ENCODE data around the gene PAK4. TPM values are rescaled to one million over a fixed set of nuclear protein-coding genes. Genes with fewer than 3 reads are reported as not detected.

The PAK4 gene
- total RNA-seq, 1 donor from 2014 or later, result 48.8 TPM

- TF ChIP-seq, protein P1, sequence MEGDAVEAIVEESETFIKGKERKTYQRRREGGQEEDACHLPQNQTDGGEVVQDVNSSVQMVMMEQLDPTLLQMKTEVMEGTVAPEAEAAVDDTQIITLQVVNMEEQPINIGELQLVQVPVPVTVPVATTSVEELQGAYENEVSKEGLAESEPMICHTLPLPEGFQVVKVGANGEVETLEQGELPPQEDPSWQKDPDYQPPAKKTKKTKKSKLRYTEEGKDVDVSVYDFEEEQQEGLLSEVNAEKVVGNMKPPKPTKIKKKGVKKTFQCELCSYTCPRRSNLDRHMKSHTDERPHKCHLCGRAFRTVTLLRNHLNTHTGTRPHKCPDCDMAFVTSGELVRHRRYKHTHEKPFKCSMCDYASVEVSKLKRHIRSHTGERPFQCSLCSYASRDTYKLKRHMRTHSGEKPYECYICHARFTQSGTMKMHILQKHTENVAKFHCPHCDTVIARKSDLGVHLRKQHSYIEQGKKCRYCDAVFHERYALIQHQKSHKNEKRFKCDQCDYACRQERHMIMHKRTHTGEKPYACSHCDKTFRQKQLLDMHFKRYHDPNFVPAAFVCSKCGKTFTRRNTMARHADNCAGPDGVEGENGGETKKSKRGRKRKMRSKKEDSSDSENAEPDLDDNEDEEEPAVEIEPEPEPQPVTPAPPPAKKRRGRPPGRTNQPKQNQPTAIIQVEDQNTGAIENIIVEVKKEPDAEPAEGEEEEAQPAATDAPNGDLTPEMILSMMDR (IDR thresholded peaks at IDR 0.05; ENCODE audit: unreplicated experiment), result no peak
- Mint-ChIP-seq H3K27me3 (ENCODE audit: unreplicated experiment) (no peaks in the 10 kb centered on the region), H3K4me3 (ENCODE audit: unreplicated experiment) (no peak overlapping the region), H3K36me3 (ENCODE audit: low read depth, unreplicated experiment) (peaks cover 6% of the 10 kb centered on the region), H3K27ac (ENCODE audit: unreplicated experiment) (no peak overlapping the region), H3K4me1 (ENCODE audit: unreplicated experiment) (no peaks in the 10 kb centered on the region), H3K9me3 (ENCODE audit: unreplicated experiment) (no peaks in the 10 kb centered on the region)
- no peak for DNase-seq (ENCODE audit: low spot score)
Measured at GRCh38 chr19:39119830-39120229, 5.8 kb upstream of the PAK4 start.

- Mint-ChIP-seq H3K27me3 (ENCODE audit: unreplicated experiment) (peaks cover 6% of the 10 kb centered on the region), H3K9me3 (ENCODE audit: unreplicated experiment) (no peaks in the 10 kb centered on the region), H3K4me1 (ENCODE audit: unreplicated experiment) (peaks cover 14% of the 10 kb centered on the region), H3K36me3 (ENCODE audit: low read depth, unreplicated experiment) (peaks cover 6% of the 10 kb centered on the region), H3K4me3 (ENCODE audit: unreplicated experiment) (no peak overlapping the region), H3K27ac (ENCODE audit: unreplicated experiment) (no peak overlapping the region)
- TF ChIP-seq, protein P1 (IDR thresholded peaks at IDR 0.05; ENCODE audit: unreplicated experiment), result no peak
- DNase-seq (ENCODE audit: low spot score), result no peak
Measured at GRCh38 chr19:39122934-39123731, 2.5 kb upstream of the PAK4 start.

GRCh38 chr19:39124136-39124764 is 1.3 kb upstream of the PAK4 start:
- no peaks in the 10 kb centered on the region for H3K9me3 Mint-ChIP-seq (ENCODE audit: unreplicated experiment)
- TF ChIP-seq, protein P1 (IDR thresholded peaks at IDR 0.05; ENCODE audit: unreplicated experiment), result no peak
- H3K4me1 Mint-ChIP-seq (ENCODE audit: unreplicated experiment), result peaks cover 14% of the 10 kb centered on the region
- peak overlapping the region; percentile 20 for H3K27ac Mint-ChIP-seq (ENCODE audit: unreplicated experiment)
- DNase-seq (ENCODE audit: low spot score), result no peak
- H3K4me3 Mint-ChIP-seq (ENCODE audit: unreplicated experiment), result peak overlapping the region; percentile 47
- H3K27me3 Mint-ChIP-seq (ENCODE audit: unreplicated experiment), result peaks cover 6% of the 10 kb centered on the region
- peaks cover 6% of the 10 kb centered on the region for H3K36me3 Mint-ChIP-seq (ENCODE audit: low read depth, unreplicated experiment)

- Mint-ChIP-seq H3K9me3 (ENCODE audit: unreplicated experiment) (no peaks in the 10 kb centered on the region), H3K4me3 (ENCODE audit: unreplicated experiment) (peak overlapping the region; percentile 99), H3K36me3 (ENCODE audit: low read depth, unreplicated experiment) (peaks cover 6% of the 10 kb centered on the region), H3K4me1 (ENCODE audit: unreplicated experiment) (peaks cover 15% of the 10 kb centered on the region), H3K27ac (ENCODE audit: unreplicated experiment) (peak overlapping the region; percentile 52), H3K27me3 (ENCODE audit: unreplicated experiment) (peaks cover 6% of the 10 kb centered on the region)
- DNase-seq (ENCODE audit: low spot score), result no peak
- TF ChIP-seq, protein P1 (IDR thresholded peaks at IDR 0.05; ENCODE audit: unreplicated experiment), result no peak
Measured at GRCh38 chr19:39125199-39125553, 410 bp upstream of the PAK4 start.

Measured in endothelial cell (in vitro differentiated cells).